Measurements from ENCODE around the gene C2orf72. TPM values are rescaled to one million over a fixed set of nuclear protein-coding genes. Genes with fewer than 3 reads are reported as not detected.
"Not testable (repeated sequence)": the region's sequence is repeated elsewhere in the genome, so short reads cannot be mapped to it uniquely, and the experiment has no call there.

C2orf72 gene
- not detected in 2 replicates for total RNA-seq

GRCh38 chr2:231037202-231037730 lies at the start of gene C2orf72:
C2orf72 (plus strand) TSS chr2:231037523; CDS start chr2:231037566, 43 bp downstream.
- no peak for DNase-seq (ENCODE audit: low read depth, low spot score)

DNA sequence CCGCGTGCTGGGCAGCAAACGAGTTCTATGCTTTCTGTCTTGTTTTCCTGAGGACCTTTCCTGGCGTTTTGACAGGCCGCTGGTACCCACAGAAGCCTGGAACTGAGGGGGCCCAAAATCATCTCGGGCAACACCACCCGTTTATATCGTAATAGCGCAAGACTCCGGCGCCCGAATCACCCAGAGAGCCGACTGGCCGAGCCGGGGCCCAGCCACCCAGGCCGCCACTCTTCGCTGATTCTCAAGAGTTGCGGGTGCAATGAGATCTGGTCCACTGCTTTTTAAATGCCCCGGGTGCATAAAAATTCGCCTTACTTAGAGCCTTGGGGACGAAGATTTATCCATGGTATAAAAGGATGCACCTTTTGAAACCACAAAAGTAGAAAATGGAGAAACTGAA lies 47.6 kb upstream of the C2orf72 start:
- DNase-seq (ENCODE audit: low read depth, low spot score), result no peak

DNA sequence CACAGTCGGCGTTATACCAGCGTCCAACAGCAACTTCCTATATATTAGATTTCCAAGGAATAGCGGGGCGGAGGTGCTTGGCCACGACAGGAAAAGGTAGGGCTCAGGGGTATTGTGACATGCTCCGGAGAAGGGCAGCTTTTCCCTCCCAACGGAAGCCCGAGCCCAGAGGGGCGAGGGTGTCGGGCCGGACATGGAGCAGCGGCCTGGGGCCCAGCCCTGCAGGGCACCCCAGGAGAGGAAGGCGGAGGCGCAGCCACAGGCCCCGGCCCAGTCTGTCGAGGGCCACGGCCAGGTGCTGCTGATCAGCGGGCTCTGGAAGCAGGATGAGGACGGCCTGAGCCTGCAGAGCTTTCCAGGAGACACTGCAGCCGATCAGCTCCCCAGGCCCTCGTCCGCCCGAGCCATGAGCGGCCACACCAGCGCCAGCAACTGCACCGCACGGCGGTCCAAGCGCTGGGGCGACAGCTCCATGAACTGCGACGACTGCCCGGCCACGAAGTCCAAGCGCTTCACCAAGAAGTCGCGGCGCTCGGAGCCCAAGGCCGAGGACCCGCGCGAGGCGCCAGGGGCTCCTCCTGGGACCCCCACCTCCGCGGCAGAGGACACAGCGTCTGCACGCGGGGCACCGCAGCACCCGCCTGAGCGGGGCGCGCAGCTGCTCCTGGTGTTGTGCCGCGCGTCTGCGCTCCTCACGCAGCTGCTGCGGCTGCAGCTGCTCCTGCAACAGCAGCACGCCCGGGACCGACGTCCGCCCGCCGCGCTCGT lies 47.0 kb upstream of the C2orf72 start:
- DNase-seq (ENCODE audit: low read depth, low spot score), result no peak

GRCh38 chr2:230990899-230991150 lies 46.5 kb upstream of the C2orf72 start:
- DNase-seq (ENCODE audit: low read depth, low spot score), result no peak

DNA sequence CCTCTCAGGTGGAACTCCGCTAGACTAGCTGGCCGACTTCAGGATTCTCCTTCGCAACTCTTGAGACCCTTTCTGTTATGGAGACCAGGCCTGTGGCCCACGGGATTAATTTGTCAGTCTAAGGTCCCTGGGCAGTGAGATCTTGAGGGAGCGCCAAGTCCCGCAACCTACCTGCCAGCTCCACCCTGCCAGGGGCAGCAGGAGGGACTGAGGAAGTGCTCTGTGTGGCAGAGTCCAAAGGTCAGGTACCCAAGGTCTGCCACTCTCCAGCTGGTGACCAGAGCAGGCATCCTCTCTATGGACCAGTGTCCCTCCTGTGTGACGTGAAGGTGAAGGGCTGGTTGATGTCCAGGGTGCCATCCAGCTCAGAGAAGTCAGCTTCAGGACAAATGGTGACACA lies 45.7 kb upstream of the C2orf72 start:
- DNase-seq (ENCODE audit: low read depth, low spot score), result no peak

GRCh38 chr2:230995821-230996220 lies 41.5 kb upstream of the C2orf72 start, which contains the start of gene SPATA3:
SPATA3 (plus strand) TSS chr2:230996121; CDS start chr2:230996234, 113 bp downstream.
- no peak for DNase-seq (ENCODE audit: low read depth, low spot score)

GRCh38 chr2:230996661-230997060 lies 40.7 kb upstream of the C2orf72 start:
- no peak for DNase-seq (ENCODE audit: low read depth, low spot score)

GRCh38 chr2:230998882-230999281 lies 38.4 kb upstream of the C2orf72 start:
- no peak for DNase-seq (ENCODE audit: low read depth, low spot score)

- DNase-seq (ENCODE audit: low read depth, low spot score), result no peak
These were observed 37.8 kb upstream of the C2orf72 start for GRCh38 chr2:230999477-230999876.

GRCh38 chr2:231000211-231000904 lies 37.0 kb upstream of the C2orf72 start:
- no peak for DNase-seq (ENCODE audit: low read depth, low spot score)

DNA sequence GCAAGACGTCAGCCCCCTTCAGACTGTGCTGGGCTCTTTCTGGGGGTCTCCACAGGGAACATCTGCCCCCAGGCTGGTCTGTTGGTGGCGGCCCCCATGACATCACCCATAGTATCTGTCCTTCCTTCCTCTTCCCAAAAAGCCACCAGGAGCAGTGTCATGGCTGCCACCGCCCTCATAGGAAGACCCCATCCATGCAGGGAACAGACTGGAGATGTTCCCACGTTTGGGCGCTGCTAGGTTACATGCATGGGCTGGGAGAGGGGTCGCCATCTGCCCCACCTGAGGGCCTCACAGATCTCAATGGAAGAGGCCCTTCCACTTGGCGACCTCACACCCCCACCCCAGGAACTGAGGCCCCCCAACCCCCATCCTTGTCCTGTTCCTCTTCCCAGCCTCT lies 36.3 kb upstream of the C2orf72 start:
- no peak for DNase-seq (ENCODE audit: low read depth, low spot score)

- DNase-seq (ENCODE audit: low read depth, low spot score), result no peak
These were observed 35.4 kb upstream of the C2orf72 start for GRCh38 chr2:231001921-231002320.

- DNase-seq (ENCODE audit: low read depth, low spot score), result no peak
These were observed 34.7 kb upstream of the C2orf72 start for GRCh38 chr2:231002641-231003040.

DNA sequence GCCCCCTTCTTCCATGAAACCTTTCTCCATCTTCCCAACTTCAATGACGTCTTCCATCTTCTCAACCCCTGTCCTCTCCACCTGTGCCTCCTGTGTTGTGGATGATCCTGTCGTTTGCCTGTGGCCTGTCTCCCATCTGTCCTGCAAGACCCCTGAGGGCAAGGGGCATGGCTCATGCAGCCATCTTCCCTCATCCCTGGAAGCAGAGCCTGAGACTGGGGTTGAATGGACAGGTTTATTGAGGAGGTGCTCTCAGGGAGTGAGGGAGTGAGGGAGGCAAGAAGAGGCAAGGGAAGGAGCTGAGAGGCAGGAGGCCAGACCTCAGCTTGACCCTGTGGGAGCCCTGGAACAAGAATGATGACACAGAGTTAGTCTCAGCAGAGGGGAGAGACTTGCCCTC lies 34.1 kb upstream of the C2orf72 start:
- DNase-seq (ENCODE audit: low read depth, low spot score), result no peak

DNA sequence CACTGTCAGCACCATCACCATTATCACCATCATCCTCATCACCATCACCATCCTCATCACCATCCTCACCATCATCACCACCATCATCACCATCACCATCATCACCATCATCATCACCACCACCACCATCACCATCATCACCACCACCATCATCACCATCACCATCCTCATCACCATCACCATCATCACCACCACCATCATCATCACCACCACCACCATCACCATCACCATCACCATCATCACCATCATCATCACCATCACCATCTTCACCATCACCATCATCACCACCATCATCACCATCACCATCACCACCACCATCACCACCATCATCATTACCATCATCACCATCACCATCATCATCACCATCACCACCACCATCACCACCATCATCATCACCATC lies 32.4 kb upstream of the C2orf72 start:
- not testable (repeated sequence) for DNase-seq (ENCODE audit: low read depth, low spot score)

DNA sequence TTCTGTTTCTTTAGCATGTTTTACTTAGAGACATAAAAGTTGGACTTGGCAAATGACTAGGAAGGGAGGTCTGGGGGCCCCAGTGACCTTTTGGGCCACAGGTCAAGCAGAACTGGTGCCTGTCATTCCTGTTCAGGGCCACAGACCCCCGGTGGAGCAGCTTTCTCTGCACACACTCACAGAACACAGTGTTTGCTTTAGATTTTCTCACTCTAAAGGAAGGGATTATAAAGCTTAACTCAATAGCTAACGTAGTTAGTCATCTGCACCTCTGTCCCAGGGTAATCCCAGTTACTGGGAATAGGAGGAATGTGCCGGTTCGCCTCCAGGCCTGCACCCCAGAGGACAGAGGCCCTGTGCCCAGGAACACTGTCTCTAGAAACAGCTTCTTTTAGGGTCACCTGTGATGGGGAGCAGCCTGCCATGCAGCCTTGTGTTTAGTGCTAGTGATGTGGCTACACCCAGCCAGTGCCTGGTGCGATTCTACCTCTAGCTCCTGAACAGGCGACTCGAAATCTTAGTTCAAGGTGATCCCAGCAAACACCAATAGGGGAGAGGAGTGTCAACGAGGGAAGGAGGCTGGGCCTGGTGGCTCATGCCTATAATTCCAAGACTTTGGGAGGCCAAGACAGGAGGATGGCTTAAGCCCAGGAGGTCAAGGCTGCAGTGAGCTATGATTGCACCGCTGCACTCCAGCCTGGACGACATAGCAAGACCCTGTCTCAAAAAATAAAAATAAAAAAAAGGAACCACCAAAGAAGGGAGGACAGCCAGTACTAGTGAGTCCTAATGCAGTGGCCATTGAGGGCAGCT lies 29.8 kb upstream of the C2orf72 start:
- DNase-seq (ENCODE audit: low read depth, low spot score), result no peak

- no peak for DNase-seq (ENCODE audit: low read depth, low spot score)
These were observed 29.2 kb upstream of the C2orf72 start for GRCh38 chr2:231008131-231008530.

DNA sequence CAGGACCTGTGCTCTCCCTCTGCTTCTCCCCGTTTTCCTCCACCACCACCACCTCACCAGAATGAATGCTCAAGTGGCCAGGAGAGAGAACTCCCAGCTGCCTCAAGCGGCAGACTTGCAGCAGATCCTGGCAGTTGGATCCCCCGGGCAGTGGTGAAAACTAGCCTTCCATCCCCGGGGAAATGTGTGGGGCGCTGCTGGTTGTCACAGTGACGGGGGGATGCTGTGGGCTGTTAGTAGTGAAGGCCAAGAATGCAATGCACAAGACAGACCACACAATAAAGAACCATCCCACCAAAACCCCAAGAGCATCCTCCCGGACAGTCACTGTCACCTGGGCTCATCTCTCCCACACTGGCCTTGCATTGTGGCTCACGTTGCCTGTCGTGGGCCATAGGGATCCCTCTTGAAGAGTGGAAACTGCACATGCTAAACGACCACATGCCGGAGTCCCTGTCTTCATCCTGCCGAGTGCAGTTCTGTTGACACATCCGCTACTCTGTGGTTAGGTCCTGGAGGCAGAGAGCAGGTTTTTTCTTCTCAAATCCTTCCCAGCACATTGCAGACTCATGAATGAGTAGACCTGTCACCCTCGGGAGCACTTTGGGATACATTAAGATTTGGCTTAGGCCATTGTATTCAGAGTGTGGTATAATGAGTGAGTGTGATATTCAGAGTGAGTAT lies 27.9 kb upstream of the C2orf72 start:
- DNase-seq (ENCODE audit: low read depth, low spot score), result no peak

- no peak for DNase-seq (ENCODE audit: low read depth, low spot score)
These were observed 27.1 kb upstream of the C2orf72 start for GRCh38 chr2:231010201-231010730.

- no peak for DNase-seq (ENCODE audit: low read depth, low spot score)
These were observed 25.8 kb upstream of the C2orf72 start for GRCh38 chr2:231011526-231011925.

DNA sequence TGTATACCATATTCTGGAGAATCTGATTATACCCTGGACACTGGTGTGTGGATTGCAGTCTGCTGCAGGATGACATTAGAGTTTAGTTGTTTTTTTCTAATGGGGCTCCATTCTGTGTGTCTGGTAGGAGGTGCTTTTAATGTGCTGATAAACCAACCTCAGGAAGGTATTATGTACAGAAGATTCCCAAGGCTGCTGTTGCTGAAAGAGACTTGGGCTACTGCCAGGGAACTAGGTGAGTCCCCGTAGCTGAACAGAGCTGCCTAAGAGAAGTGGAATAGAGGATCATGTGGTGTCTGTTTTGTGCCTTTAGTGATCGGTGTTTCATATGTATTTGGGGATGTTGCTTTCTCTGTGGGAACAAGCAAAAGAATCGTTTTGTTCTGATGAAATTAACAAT lies 24.9 kb upstream of the C2orf72 start:
- DNase-seq (ENCODE audit: low read depth, low spot score), result no peak
